ENCODE results near the gene AJAP1.

GRCh38 chr1:4664606-4665005, 10.2 kb downstream of the AJAP1 start:
- TF ChIP-seq CTCF (IDR thresholded peaks at IDR 0.05) (no peak), POLR2A (IDR thresholded peaks at IDR 0.05) (no peak), EP300 (IDR thresholded peaks at IDR 0.05) (no peak), POLR2AphosphoS5 (IDR thresholded peaks at IDR 0.05) (no peak)

Measured in sigmoid colon (tissue), 4 donors.